GM12878 (cell line): Measurements from ENCODE around the gene ARL16. TPM values are rescaled to one million over a fixed set of nuclear protein-coding genes. Genes with fewer than 3 reads are reported as not detected.

ENCODE experiments used
- ATAC-seq: fragments of 200-7000 bp; cut with Tn5 transposase; 3 replicates; pipeline ENCODE4 v1.9.1; 2020; ENCODE audit warnings: mild to moderate bottlenecking, moderate library complexity
- BruUV-seq: library from RNA; stranded (reverse); fragments of 400-500 nt; replicated peaks from 2 replicates; lab custom pipeline; 2021; lab: Mats Ljungman, UMichigan
- CTCF ChIA-PET: fragments of 300-600 bp; sonication (Branson Sonifier 250); formaldehyde crosslinking; extraction: SDS; loops from one replicate; lab custom pipeline; 2021; ENCODE audit warnings: inconsistent platforms; lab: Yijun Ruan, JAX
- POLR2A ChIA-PET: fragments of 350-600 bp; formaldehyde crosslinking; extraction: SDS; loops from one replicate; lab custom pipeline; 2021; ENCODE audit warnings: inconsistent platforms; lab: Charles Lee
- RAD21 ChIA-PET: fragments of 300-600 bp; sonication (Branson Sonifier 250); formaldehyde crosslinking; loops from one replicate; lab custom pipeline; 2023; ENCODE audit warnings: antibody characterized with exemption; ENCODE audit not compliant: unreplicated experiment; lab: Charles Lee
- SMC1A ChIA-PET: fragments of 300-600 bp; sonication (Branson Sonifier 250); formaldehyde crosslinking; loops from one replicate; lab custom pipeline; 2023; ENCODE audit not compliant: unreplicated experiment, uncharacterized antibody; lab: Charles Lee
- DNase-seq: peaks from one replicate; pipeline ENCODE4 v3.0.0-alpha.2; 2011; ENCODE audit warnings: low read depth, low spot score
- FAIRE-seq: peaks from 3 replicates; lab custom pipeline; 2011; peaks lifted over from hg19 to GRCh38; lab: Jason Lieb, UNC
- H2AFZ ChIP-seq: 2 replicates; pipeline ENCODE4 v1.6.0; 2011; ENCODE audit warnings: low read depth, low read length, control low read depth; ENCODE audit not compliant: control insufficient read depth
- H3K27ac ChIP-seq: 2 replicates; pipeline ENCODE4 v1.5.1; 2011; ENCODE audit warnings: control low read depth; ENCODE audit not compliant: control insufficient read depth, insufficient read depth
- H3K27me3 ChIP-seq, 2 experiments: replicated peaks in 1 of 2; 2 replicates each; pipeline versions ENCODE4 v1.6.0 to v1.6.1; 2011; ENCODE audit warnings: low read length in 1 of 2; ENCODE audit not compliant: control insufficient read depth in 2 of 2, insufficient read depth in 2 of 2
- H3K36me3 ChIP-seq, 2 experiments: 2 replicates each; pipeline ENCODE4 v1.5.1; 2011; ENCODE audit warnings: low read length in 1 of 2; ENCODE audit not compliant: control insufficient read depth in 2 of 2, insufficient read depth in 2 of 2
- H3K4me1 ChIP-seq: 2 replicates; pipeline ENCODE4 v1.6.1; 2011; ENCODE audit warnings: mild to moderate bottlenecking, low read length, moderate library complexity, mixed read lengths; ENCODE audit not compliant: control insufficient read depth, insufficient read depth
- H3K4me2 ChIP-seq: 2 replicates; pipeline ENCODE4 v1.6.0; 2011; ENCODE audit warnings: control low read depth; ENCODE audit not compliant: control insufficient read depth, insufficient read depth
- H3K4me3 ChIP-seq: fragments of 200-600 bp; sonication (generic); 2 replicates; pipeline ENCODE4 v1.5.1; 2016
- H3K79me2 ChIP-seq: 2 replicates; pipeline ENCODE4 v1.6.0; 2011; ENCODE audit warnings: low read length; ENCODE audit not compliant: control insufficient read depth, insufficient read depth
- H3K9ac ChIP-seq: 2 replicates; pipeline ENCODE4 v1.8.0; 2011; ENCODE audit warnings: low read length, control low read depth, mixed read lengths; ENCODE audit not compliant: control insufficient read depth, insufficient read depth
- H3K9me3 ChIP-seq: replicated peaks from 3 replicates; pipeline ENCODE4 v1.5.1; 2011; ENCODE audit warnings: mild to moderate bottlenecking, low read length; ENCODE audit not compliant: control insufficient read depth, insufficient read depth
- H4K20me1 ChIP-seq: 2 replicates; pipeline ENCODE4 v1.6.0; 2011; ENCODE audit not compliant: control insufficient read depth, insufficient read depth
- CREB1 ChIP-seq: IDR thresholded peaks from 2 replicates; pipeline ENCODE4 v1.6.1; 2012; ENCODE audit warnings: low read depth, mild to moderate bottlenecking, inconsistent platforms
- ETV6 ChIP-seq, 2 experiments: fragments of 450-650 bp in 1 of 2; IDR thresholded peaks in 1 of 2; conservative IDR thresholded peaks in 1 of 2; 2 replicates each; pipeline ENCODE4 v1.6.1; 2014; ENCODE audit warnings: antibody characterized with exemption in 1 of 2, borderline replicate concordance in 1 of 2, low read depth in 1 of 2, mild to moderate bottlenecking in 1 of 2, moderate library complexity in 1 of 2
- IRF4 ChIP-seq: IDR thresholded peaks from 2 replicates; pipeline ENCODE4 v1.6.1; 2011; ENCODE audit warnings: low read depth, low read length
- NFXL1 ChIP-seq: fragments of 450-650 bp; IDR thresholded peaks from 2 replicates; pipeline ENCODE4 v1.6.1; 2017; ENCODE audit warnings: antibody characterized with exemption, mild to moderate bottlenecking, borderline replicate concordance
- SMAD5 ChIP-seq: IDR thresholded peaks from 2 replicates; pipeline ENCODE4 v1.6.1; 2016; ENCODE audit warnings: antibody characterized with exemption, low read depth
- SUPT20H ChIP-seq: IDR thresholded peaks from 2 replicates; pipeline ENCODE4 v1.6.1; 2011; ENCODE audit warnings: low read depth, mild to moderate bottlenecking, low read length, moderate library complexity, borderline replicate concordance; ENCODE audit not compliant: control insufficient read depth
- TCF7 ChIP-seq: IDR thresholded peaks from 2 replicates; pipeline ENCODE4 v1.6.1; 2014; ENCODE audit warnings: antibody characterized with exemption, borderline replicate concordance
- ZNF217 ChIP-seq: fragments of 450-650 bp; IDR thresholded peaks from 2 replicates; pipeline ENCODE4 v1.6.1; 2017; ENCODE audit warnings: antibody characterized with exemption, mild to moderate bottlenecking
- WGBS: methylation state at CpG from one replicate; pipeline ENCODE4 v1.1.6; 2016; ENCODE audit warnings: low lambda C conversion rate; ENCODE audit not compliant: insufficient replicate concordance, insufficient coverage; ENCODE audit errors: missing lambda C conversion rate; 5-methylcytosine and 5-hydroxymethylcytosine counted together
- in situ Hi-C: fragments of 300-500 bp; cut with MboI; formaldehyde crosslinking; loops from 9 replicates; pipeline ENCODE4 v1.14.3; 2018; ENCODE audit warnings: mixed read lengths
- intact Hi-C: fragments of 100-400 bp; cut with micrococcal nuclease; formaldehyde crosslinking; loops from one replicate; pipeline ENCODE4 v1.14.2; 2022; ENCODE audit not compliant: unreplicated experiment
- polyA plus RNA-seq, 11 experiments: library from polyadenylated mRNA; depleted of rRNA in 4 of 11; unstranded in 6 of 11; stranded (reverse) in 5 of 11; fragments of >200 nt; fragmentation: Nextera tagmentation in 4 of 11; fragmentation: Illumina TruSeq in 1 of 11; extraction: Ambion mirVana in 4 of 11; extraction: Trizol in 1 of 11; gene quantifications; 1 replicate in 1 of 11; 2 replicates in 10 of 11; pipeline versions ENCODE4 v1.2.1 to v1.2.3, GENCODE V29; 2011 to 2016; ENCODE audit warnings: inconsistent platforms in 2 of 11, missing spikeins in 2 of 11, low read depth in 1 of 11
- total RNA-seq, 4 experiments: library from RNA; depleted of rRNA in 3 of 4; stranded (reverse); fragments of >200 nt in 3 of 4; fragmentation: Illumina TruSeq in 1 of 4; extraction: Trizol in 1 of 4; gene quantifications; 2 replicates each; pipeline versions ENCODE4 v1.2.1 to v1.2.3, GENCODE V29; 2013 to 2021
- TF ChIP-seq, protein P1 (sequence below): IDR thresholded peaks from 2 replicates; pipeline ENCODE4 v1.6.1; 2011; ENCODE audit warnings: low read depth, mild to moderate bottlenecking, low read length, moderate library complexity, borderline replicate concordance; ENCODE audit errors: extremely low read depth
- TF ChIP-seq, protein P2 (sequence below): fragments of 450-650 bp; IDR thresholded peaks from 2 replicates; pipeline ENCODE4 v1.6.1; 2017; ENCODE audit warnings: mild to moderate bottlenecking, moderate library complexity
- TF ChIP-seq, protein P3 (sequence below): fragments of 450-650 bp; IDR thresholded peaks from 2 replicates; pipeline ENCODE4 v1.6.1; 2016; ENCODE audit warnings: mild to moderate bottlenecking
- TF ChIP-seq, protein P4 (sequence below): IDR thresholded peaks from 2 replicates; pipeline ENCODE4 v1.6.1; 2012; ENCODE audit warnings: improper control_type of control experiment, low read depth, low read length; ENCODE audit not compliant: insufficient replicate concordance

Gene ARL16
- total and polyA plus RNA-seq, 10 of the 15 experiments (the other 5 are each of a cell fraction or from before 2014, with no cell fraction given): 4.7 to 47.6 (median 30.9) TPM

DNA sequence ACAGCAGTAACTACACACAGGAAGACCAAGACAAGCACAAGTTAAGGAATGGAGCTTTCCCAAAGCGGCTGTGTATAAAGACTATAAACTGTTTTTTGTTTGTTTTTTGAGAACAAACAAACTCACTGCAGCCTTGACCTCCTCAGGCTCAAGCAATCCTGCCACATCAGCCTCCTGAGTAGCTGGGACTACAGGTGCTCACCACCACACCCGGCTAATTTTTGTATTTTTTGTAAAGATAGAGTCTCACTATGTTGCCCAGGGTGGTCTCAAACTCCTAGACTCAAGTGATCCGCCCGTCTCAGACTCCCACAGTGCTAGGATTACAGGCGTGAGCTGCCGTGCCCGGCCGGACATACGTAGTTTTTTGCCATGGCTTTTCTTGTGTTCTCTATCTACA is 23.2 kb downstream of the ARL16 start:
- SMC1A ChIA-PET: interaction anchor here (1.0 kb wide), 1 partner anchor 40 kb away, joined by 4 read pairs; no protein-coding TSS in a partner anchor
- intact Hi-C loops (no loop called here), in situ Hi-C loops (no loop called here)
- no peak overlapping the region for H2AFZ ChIP-seq
- no peak overlapping the region for H3K4me2 ChIP-seq
- BruUV-seq: no TSS peak
- H3K4me1 ChIP-seq: peaks cover 10% of the 10 kb centered on the region
- POLR2A ChIA-PET: interaction anchor here (1.0 kb wide), 1 partner anchor 21 kb away, joined by 3 read pairs; no protein-coding TSS in a partner anchor
- DNase-seq (no peak), ATAC-seq (no peak), FAIRE-seq (no peak)
- no peak overlapping the region for H3K27ac ChIP-seq
- H3K9me3 ChIP-seq: no peaks in the 10 kb centered on the region
- CTCF ChIA-PET: interaction anchor here (0.5 to 1.0 kb wide), 2 partner anchors 15 to 236 kb away, joined by 3 read pairs; no protein-coding TSS in a partner anchor
- no peaks in the 10 kb centered on the region for H3K27me3 ChIP-seq
- H3K4me3 ChIP-seq: no peak overlapping the region
- no peaks in the 10 kb centered on the region; a peak in 1 of 4 replicates for H3K36me3 ChIP-seq
- H3K9ac ChIP-seq: no peak overlapping the region
- H4K20me1 ChIP-seq: no peaks in the 10 kb centered on the region
- H3K79me2 ChIP-seq: peaks cover 5% of the 10 kb centered on the region
- WGBS: 93% methylated on average over 9 of the region's 9 CpGs
- RAD21 ChIA-PET: interaction anchor here (0.6 kb wide), 1 partner anchor 702 kb away, joined by 3 read pairs; no protein-coding TSS in a partner anchor
- TF ChIP-seq ZNF217 (no peak), SMAD5 (no peak), TCF7 (no peak), ETV6 (conservative IDR thresholded peaks at IDR 0.05 in 1 of 2, IDR thresholded peaks at IDR 0.05 in 1 of 2; ENCODE audit: borderline replicate concordance in 1 of 2, low read depth in 1 of 2) (no peak), NFXL1 (no peak), CREB1 (no peak), IRF4 (no peak), SUPT20H (no peak)
- TF ChIP-seq, protein P1, sequence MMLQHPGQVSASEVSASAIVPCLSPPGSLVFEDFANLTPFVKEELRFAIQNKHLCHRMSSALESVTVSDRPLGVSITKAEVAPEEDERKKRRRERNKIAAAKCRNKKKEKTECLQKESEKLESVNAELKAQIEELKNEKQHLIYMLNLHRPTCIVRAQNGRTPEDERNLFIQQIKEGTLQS: no peak
- TF ChIP-seq, protein P2, sequence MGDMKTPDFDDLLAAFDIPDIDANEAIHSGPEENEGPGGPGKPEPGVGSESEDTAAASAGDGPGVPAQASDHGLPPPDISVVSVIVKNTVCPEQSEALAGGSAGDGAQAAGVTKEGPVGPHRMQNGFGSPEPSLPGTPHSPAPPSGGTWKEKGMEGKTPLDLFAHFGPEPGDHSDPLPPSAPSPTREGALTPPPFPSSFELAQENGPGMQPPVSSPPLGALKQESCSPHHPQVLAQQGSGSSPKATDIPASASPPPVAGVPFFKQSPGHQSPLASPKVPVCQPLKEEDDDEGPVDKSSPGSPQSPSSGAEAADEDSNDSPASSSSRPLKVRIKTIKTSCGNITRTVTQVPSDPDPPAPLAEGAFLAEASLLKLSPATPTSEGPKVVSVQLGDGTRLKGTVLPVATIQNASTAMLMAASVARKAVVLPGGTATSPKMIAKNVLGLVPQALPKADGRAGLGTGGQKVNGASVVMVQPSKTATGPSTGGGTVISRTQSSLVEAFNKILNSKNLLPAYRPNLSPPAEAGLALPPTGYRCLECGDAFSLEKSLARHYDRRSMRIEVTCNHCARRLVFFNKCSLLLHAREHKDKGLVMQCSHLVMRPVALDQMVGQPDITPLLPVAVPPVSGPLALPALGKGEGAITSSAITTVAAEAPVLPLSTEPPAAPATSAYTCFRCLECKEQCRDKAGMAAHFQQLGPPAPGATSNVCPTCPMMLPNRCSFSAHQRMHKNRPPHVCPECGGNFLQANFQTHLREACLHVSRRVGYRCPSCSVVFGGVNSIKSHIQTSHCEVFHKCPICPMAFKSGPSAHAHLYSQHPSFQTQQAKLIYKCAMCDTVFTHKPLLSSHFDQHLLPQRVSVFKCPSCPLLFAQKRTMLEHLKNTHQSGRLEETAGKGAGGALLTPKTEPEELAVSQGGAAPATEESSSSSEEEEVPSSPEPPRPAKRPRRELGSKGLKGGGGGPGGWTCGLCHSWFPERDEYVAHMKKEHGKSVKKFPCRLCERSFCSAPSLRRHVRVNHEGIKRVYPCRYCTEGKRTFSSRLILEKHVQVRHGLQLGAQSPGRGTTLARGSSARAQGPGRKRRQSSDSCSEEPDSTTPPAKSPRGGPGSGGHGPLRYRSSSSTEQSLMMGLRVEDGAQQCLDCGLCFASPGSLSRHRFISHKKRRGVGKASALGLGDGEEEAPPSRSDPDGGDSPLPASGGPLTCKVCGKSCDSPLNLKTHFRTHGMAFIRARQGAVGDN: no peak
- TF ChIP-seq, protein P3, sequence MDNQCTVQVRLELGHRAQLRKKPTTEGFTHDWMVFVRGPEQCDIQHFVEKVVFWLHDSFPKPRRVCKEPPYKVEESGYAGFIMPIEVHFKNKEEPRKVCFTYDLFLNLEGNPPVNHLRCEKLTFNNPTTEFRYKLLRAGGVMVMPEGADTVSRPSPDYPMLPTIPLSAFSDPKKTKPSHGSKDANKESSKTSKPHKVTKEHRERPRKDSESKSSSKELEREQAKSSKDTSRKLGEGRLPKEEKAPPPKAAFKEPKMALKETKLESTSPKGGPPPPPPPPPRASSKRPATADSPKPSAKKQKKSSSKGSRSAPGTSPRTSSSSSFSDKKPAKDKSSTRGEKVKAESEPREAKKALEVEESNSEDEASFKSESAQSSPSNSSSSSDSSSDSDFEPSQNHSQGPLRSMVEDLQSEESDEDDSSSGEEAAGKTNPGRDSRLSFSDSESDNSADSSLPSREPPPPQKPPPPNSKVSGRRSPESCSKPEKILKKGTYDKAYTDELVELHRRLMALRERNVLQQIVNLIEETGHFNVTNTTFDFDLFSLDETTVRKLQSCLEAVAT: no peak
- TF ChIP-seq, protein P4, sequence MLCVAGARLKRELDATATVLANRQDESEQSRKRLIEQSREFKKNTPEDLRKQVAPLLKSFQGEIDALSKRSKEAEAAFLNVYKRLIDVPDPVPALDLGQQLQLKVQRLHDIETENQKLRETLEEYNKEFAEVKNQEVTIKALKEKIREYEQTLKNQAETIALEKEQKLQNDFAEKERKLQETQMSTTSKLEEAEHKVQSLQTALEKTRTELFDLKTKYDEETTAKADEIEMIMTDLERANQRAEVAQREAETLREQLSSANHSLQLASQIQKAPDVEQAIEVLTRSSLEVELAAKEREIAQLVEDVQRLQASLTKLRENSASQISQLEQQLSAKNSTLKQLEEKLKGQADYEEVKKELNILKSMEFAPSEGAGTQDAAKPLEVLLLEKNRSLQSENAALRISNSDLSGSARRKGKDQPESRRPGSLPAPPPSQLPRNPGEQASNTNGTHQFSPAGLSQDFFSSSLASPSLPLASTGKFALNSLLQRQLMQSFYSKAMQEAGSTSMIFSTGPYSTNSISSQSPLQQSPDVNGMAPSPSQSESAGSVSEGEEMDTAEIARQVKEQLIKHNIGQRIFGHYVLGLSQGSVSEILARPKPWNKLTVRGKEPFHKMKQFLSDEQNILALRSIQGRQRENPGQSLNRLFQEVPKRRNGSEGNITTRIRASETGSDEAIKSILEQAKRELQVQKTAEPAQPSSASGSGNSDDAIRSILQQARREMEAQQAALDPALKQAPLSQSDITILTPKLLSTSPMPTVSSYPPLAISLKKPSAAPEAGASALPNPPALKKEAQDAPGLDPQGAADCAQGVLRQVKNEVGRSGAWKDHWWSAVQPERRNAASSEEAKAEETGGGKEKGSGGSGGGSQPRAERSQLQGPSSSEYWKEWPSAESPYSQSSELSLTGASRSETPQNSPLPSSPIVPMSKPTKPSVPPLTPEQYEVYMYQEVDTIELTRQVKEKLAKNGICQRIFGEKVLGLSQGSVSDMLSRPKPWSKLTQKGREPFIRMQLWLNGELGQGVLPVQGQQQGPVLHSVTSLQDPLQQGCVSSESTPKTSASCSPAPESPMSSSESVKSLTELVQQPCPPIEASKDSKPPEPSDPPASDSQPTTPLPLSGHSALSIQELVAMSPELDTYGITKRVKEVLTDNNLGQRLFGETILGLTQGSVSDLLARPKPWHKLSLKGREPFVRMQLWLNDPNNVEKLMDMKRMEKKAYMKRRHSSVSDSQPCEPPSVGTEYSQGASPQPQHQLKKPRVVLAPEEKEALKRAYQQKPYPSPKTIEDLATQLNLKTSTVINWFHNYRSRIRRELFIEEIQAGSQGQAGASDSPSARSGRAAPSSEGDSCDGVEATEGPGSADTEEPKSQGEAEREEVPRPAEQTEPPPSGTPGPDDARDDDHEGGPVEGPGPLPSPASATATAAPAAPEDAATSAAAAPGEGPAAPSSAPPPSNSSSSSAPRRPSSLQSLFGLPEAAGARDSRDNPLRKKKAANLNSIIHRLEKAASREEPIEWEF: no peak
